H1 (cell line): ENCODE results near the gene ROS1. TPM values are rescaled to one million over a fixed set of nuclear protein-coding genes. Genes with fewer than 3 reads are reported as not detected.
"Not testable (repeated sequence)": the region's sequence is repeated elsewhere in the genome, so short reads cannot be mapped to it uniquely, and the experiment has no call there.

Experiments
- CTCF ChIA-PET: fragments of 300-600 bp; sonication (Branson Sonifier 250); formaldehyde crosslinking; loops from one replicate; lab custom pipeline; 2021; ENCODE audit not compliant: partially characterized antibody; lab: Charles Lee
- POLR2A ChIA-PET: fragments of 300-600 bp; sonication (Branson Sonifier 250); formaldehyde crosslinking; loops from one replicate; lab custom pipeline; 2021; ENCODE audit warnings: inconsistent platforms; ENCODE audit not compliant: partially characterized antibody; lab: Charles Lee
- DNase-seq, 2 experiments: peaks; one replicate each; pipeline versions ENCODE4 v3.0.0 to v3.0.0-alpha.2; 2010 to 2022; ENCODE audit warnings: low spot score in 2 of 2, low read depth in 1 of 2, mixed read lengths in 1 of 2
- FAIRE-seq: peaks from 2 replicates; lab custom pipeline; 2011; peaks lifted over from hg19 to GRCh38; lab: Jason Lieb, UNC
- H2AFZ ChIP-seq: 2 replicates; pipeline ENCODE4 v1.8.1; 2012; ENCODE audit warnings: low read length, inconsistent platforms
- H2AK5ac ChIP-seq: 2 replicates; pipeline ENCODE4 v1.6.1; 2013; ENCODE audit warnings: low read depth, low read length
- H2BK120ac ChIP-seq: replicated peaks from 2 replicates; pipeline ENCODE3; 2013; ENCODE audit warnings: low read depth, low read length, inconsistent platforms
- H2BK12ac ChIP-seq: 2 replicates; pipeline ENCODE4 v1.6.1; 2013; ENCODE audit warnings: low read depth, low read length
- H2BK15ac ChIP-seq: 2 replicates; pipeline ENCODE4 v1.6.1; 2013; ENCODE audit warnings: low read length
- H2BK20ac ChIP-seq: 2 replicates; pipeline ENCODE4 v1.6.1; 2013; ENCODE audit warnings: low read length
- H2BK5ac ChIP-seq: 2 replicates; pipeline ENCODE4 v1.6.1; 2013; ENCODE audit warnings: low read depth, low read length
- H3K14ac ChIP-seq: 2 replicates; pipeline ENCODE4 v1.6.1; 2013; ENCODE audit warnings: inconsistent platforms; ENCODE audit not compliant: insufficient read length
- H3K18ac ChIP-seq: 2 replicates; pipeline ENCODE4 v1.6.1; 2013; ENCODE audit warnings: low read length; ENCODE audit errors: extremely low read depth
- H3K23ac ChIP-seq: 2 replicates; pipeline ENCODE4 v1.6.1; 2013; ENCODE audit warnings: inconsistent platforms; ENCODE audit not compliant: insufficient read length
- H3K23me2 ChIP-seq: 2 replicates; pipeline ENCODE4 v1.6.1; 2013; ENCODE audit warnings: low read depth, low read length
- H3K27ac ChIP-seq: 2 replicates; pipeline ENCODE4 v1.6.1; 2011; ENCODE audit warnings: low read depth, low read length, inconsistent platforms
- H3K27me3 ChIP-seq, 4 experiments: replicated peaks in 1 of 4; 1 replicate in 1 of 4; 2 replicates in 3 of 4; pipeline versions ENCODE4 v1.6.1 to v1.8.1; 2011 to 2013; ENCODE audit warnings: low read length in 3 of 4, mild to moderate bottlenecking in 3 of 4, inconsistent platforms in 2 of 4, mixed read lengths in 2 of 4, moderate library complexity in 1 of 4; ENCODE audit not compliant: control insufficient read depth in 3 of 4, insufficient read depth in 3 of 4; ENCODE audit errors: extremely low read depth in 1 of 4
- H3K36me3 ChIP-seq, 4 experiments: 2 replicates each; pipeline versions ENCODE4 v1.6.1 to v1.8.1; 2011 to 2013; ENCODE audit warnings: mild to moderate bottlenecking in 4 of 4, low read length in 3 of 4, moderate library complexity in 2 of 4, control low read depth in 1 of 4, inconsistent platforms in 1 of 4; ENCODE audit not compliant: insufficient read depth in 4 of 4, control insufficient read depth in 2 of 4
- H3K4ac ChIP-seq: replicated peaks from 2 replicates; pipeline ENCODE3; 2013; ENCODE audit warnings: low read length, low read depth, mixed read lengths, inconsistent platforms; ENCODE audit not compliant: insufficient read length
- H3K4me1 ChIP-seq, 4 experiments: replicated peaks in 1 of 4; 1 replicate in 1 of 4; 2 replicates in 3 of 4; pipeline versions ENCODE4 v1.6.1 to v1.8.1; 2011 to 2013; ENCODE audit warnings: low read length in 3 of 4, inconsistent platforms in 2 of 4, mixed read lengths in 1 of 4; ENCODE audit not compliant: insufficient read depth in 4 of 4, control insufficient read depth in 3 of 4
- H3K4me2 ChIP-seq, 2 experiments: 2 replicates each; pipeline versions ENCODE4 v1.6.1 to v1.8.1; 2011 to 2013; ENCODE audit warnings: low read depth in 2 of 2, low read length in 2 of 2, control low read depth in 1 of 2, inconsistent platforms in 1 of 2, mild to moderate bottlenecking in 1 of 2; ENCODE audit not compliant: insufficient read depth in 1 of 2
- H3K4me3 ChIP-seq, 4 experiments: fragments of 200-600, 300-600 bp in 1 of 4; sonication (generic), shearing (Covaris generic), sonication (Bioruptor Twin) in 1 of 4; 2 replicates each; pipeline versions ENCODE4 v1.5.1 to v1.8.1; 2011 to 2016; ENCODE audit warnings: low read length in 4 of 4, low read depth in 3 of 4, control low read depth in 2 of 4, inconsistent platforms in 2 of 4, mild to moderate bottlenecking in 2 of 4, mixed read lengths in 1 of 4, moderate library complexity in 1 of 4; ENCODE audit not compliant: insufficient read depth in 2 of 4; ENCODE audit errors: extremely low read depth in 1 of 4
- H3K56ac ChIP-seq: replicated peaks from 2 replicates; pipeline ENCODE3; 2013; ENCODE audit warnings: low read depth, mild to moderate bottlenecking, mixed read lengths, low read length, inconsistent platforms; ENCODE audit not compliant: insufficient read length
- H3K79me1 ChIP-seq: 2 replicates; pipeline ENCODE4 v1.6.1; 2013; ENCODE audit warnings: low read depth, low read length, control low read depth
- H3K79me2 ChIP-seq, 2 experiments: 2 replicates each; pipeline versions ENCODE4 v1.6.1 to v1.8.1; 2012 to 2013; ENCODE audit warnings: low read length in 2 of 2, mild to moderate bottlenecking in 2 of 2, inconsistent platforms in 1 of 2; ENCODE audit not compliant: insufficient read depth in 2 of 2, control insufficient read depth in 1 of 2
- H3K9ac ChIP-seq, 4 experiments: replicated peaks in 1 of 4; 1 replicate in 1 of 4; 2 replicates in 3 of 4; pipeline versions ENCODE4 v1.6.1 to v1.8.1; 2011 to 2013; ENCODE audit warnings: low read depth in 3 of 4, low read length in 3 of 4, control low read depth in 2 of 4, mild to moderate bottlenecking in 2 of 4, moderate library complexity in 2 of 4, inconsistent platforms in 1 of 4; ENCODE audit errors: extremely low read depth in 1 of 4
- H3K9me3 ChIP-seq, 2 experiments: 2 replicates each; pipeline versions ENCODE4 v1.6.1 to v1.8.1; 2012 to 2013; ENCODE audit warnings: mild to moderate bottlenecking in 2 of 2, moderate library complexity in 2 of 2, control low read depth in 1 of 2, inconsistent platforms in 1 of 2, low read depth in 1 of 2, low read length in 1 of 2, mixed read lengths in 1 of 2; ENCODE audit not compliant: insufficient read depth in 2 of 2
- H4K20me1 ChIP-seq, 2 experiments: replicated peaks in 1 of 2; 2 replicates each; pipeline versions ENCODE3 to v1.8.1; 2011 to 2013; ENCODE audit warnings: inconsistent platforms in 2 of 2, low read length in 2 of 2, mild to moderate bottlenecking in 1 of 2; ENCODE audit not compliant: insufficient read depth in 2 of 2, control insufficient read depth in 1 of 2
- H4K5ac ChIP-seq: 2 replicates; pipeline ENCODE4 v1.6.1; 2013; ENCODE audit warnings: low read length, low read depth, mixed read lengths, inconsistent platforms; ENCODE audit not compliant: insufficient read length
- H4K8ac ChIP-seq: 2 replicates; pipeline ENCODE4 v1.8.0; 2013; ENCODE audit warnings: mild to moderate bottlenecking, moderate library complexity, low read length, inconsistent platforms; ENCODE audit not compliant: insufficient read depth; ENCODE audit errors: extremely low read depth
- H4K91ac ChIP-seq: replicated peaks from 2 replicates; pipeline ENCODE3; 2013; ENCODE audit warnings: low read length, mixed read lengths, inconsistent platforms; ENCODE audit not compliant: insufficient read length
- BCL11A ChIP-seq, 2 experiments: IDR thresholded peaks; one replicate each; pipeline ENCODE4 v1.6.1; 2011; ENCODE audit warnings: low read depth in 2 of 2, low read length in 2 of 2, mild to moderate bottlenecking in 2 of 2
- CHD1 ChIP-seq: IDR thresholded peaks from 2 replicates; pipeline ENCODE4 v1.6.1; 2012; ENCODE audit warnings: low read depth, low read length, improper control_type of control experiment
- EGR1 ChIP-seq: IDR thresholded peaks from 2 replicates; pipeline ENCODE4 v1.6.1; 2011; ENCODE audit warnings: low read depth, low read length, borderline replicate concordance
- FOSL1 ChIP-seq: IDR thresholded peaks from 2 replicates; pipeline ENCODE4 v1.6.1; 2011; ENCODE audit warnings: mild to moderate bottlenecking, low read depth, low read length, moderate library complexity; ENCODE audit not compliant: insufficient read depth
- GTF2F1 ChIP-seq: IDR thresholded peaks from 2 replicates; pipeline ENCODE4 v1.6.1; 2012; ENCODE audit warnings: low read depth, low read length, improper control_type of control experiment, borderline replicate concordance
- RBBP5 ChIP-seq: IDR thresholded peaks from 2 replicates; pipeline ENCODE4 v1.7.1; 2012; ENCODE audit warnings: low read depth, mild to moderate bottlenecking, inconsistent platforms, low read length, moderate library complexity, borderline replicate concordance
- TEAD4 ChIP-seq: IDR thresholded peaks from 2 replicates; pipeline ENCODE4 v1.6.1; 2012; ENCODE audit warnings: low read depth, low read length, inconsistent platforms, mixed read lengths
- WGBS, 2 experiments: shearing (Covaris generic) in 1 of 2; methylation state at CpG; one replicate each; pipeline versions ENCODE4 v1.1.6 to v1.1.7; 2013 to 2015; ENCODE audit warnings: low lambda C conversion rate in 2 of 2, mixed read lengths in 2 of 2, inconsistent platforms in 1 of 2, low coverage in 1 of 2, missing lambda C conversion rate in 1 of 2; ENCODE audit not compliant: insufficient replicate concordance in 2 of 2, insufficient coverage in 1 of 2, insufficient read length in 1 of 2; ENCODE audit errors: extremely low coverage in 1 of 2, missing lambda C conversion rate in 1 of 2; 5-methylcytosine and 5-hydroxymethylcytosine counted together
- polyA plus RNA-seq, 7 experiments: library from polyadenylated mRNA; depleted of rRNA in 3 of 7; stranded (reverse) in 5 of 7; unstranded in 2 of 7; fragments of >200 nt in 5 of 7; fragments of 200-250 nt in 2 of 7; gene quantifications; 1 replicate in 5 of 7; 2 replicates in 1 of 7; 4 replicates in 1 of 7; pipeline versions ENCODE4 v1.2.1 to v1.2.3, GENCODE V29; 2011 to 2013; ENCODE audit warnings: missing spikeins in 2 of 7, mixed read lengths in 2 of 7
- total RNA-seq: library from RNA; stranded (reverse); fragmentation: NEBNext Ultra II Directional; extraction: Animal tissue kit (Norgen Biotek cat#: 25700); gene quantifications from 2 replicates; pipeline ENCODE4 v1.2.1, GENCODE V29; 2021
- TF ChIP-seq, protein P1 (sequence below): IDR thresholded peaks from 2 replicates; pipeline ENCODE4 v1.6.1; 2012; ENCODE audit warnings: low read length, inconsistent platforms

The ROS1 gene
- total and polyA plus RNA-seq, 2 of the 8 experiments (the other 6 are each of a cell fraction or from before 2014, with no cell fraction given): not detected

DNA sequence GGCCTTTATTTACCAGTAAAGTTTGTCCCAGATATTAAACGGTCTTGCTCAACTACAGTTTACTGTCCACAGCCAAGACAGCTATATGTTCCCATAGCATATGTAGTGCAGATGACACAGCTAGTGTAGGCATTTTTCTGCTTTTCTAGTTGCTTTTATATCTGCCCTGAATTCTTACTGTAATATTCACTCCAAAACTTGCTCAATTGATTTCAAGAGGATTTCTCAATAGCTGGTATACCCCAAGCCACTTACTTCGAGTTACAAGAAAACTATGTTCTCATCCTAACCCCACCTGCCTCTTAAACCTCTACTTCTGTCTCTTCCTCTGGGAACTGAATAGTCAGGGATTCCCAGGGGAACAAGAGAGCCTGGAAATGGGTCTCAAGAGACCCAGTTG, 18.9 kb upstream of the ROS1 start (continued):
- TF ChIP-seq, protein P1, sequence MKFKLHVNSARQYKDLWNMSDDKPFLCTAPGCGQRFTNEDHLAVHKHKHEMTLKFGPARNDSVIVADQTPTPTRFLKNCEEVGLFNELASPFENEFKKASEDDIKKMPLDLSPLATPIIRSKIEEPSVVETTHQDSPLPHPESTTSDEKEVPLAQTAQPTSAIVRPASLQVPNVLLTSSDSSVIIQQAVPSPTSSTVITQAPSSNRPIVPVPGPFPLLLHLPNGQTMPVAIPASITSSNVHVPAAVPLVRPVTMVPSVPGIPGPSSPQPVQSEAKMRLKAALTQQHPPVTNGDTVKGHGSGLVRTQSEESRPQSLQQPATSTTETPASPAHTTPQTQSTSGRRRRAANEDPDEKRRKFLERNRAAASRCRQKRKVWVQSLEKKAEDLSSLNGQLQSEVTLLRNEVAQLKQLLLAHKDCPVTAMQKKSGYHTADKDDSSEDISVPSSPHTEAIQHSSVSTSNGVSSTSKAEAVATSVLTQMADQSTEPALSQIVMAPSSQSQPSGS: no peak
- no peak for TF ChIP-seq FOSL1
- TF ChIP-seq EGR1: no peak
- no peak for TF ChIP-seq GTF2F1
- TF ChIP-seq BCL11A (IDR thresholded peaks at IDR 0.05; ENCODE audit: low read depth in 2 of 2, low read length in 2 of 2): no peak
- no peak for TF ChIP-seq CHD1
- TF ChIP-seq TEAD4: no peak
- TF ChIP-seq RBBP5: no peak
- TF ChIP-seq, all 59 proteins: peak for 0

DNA sequence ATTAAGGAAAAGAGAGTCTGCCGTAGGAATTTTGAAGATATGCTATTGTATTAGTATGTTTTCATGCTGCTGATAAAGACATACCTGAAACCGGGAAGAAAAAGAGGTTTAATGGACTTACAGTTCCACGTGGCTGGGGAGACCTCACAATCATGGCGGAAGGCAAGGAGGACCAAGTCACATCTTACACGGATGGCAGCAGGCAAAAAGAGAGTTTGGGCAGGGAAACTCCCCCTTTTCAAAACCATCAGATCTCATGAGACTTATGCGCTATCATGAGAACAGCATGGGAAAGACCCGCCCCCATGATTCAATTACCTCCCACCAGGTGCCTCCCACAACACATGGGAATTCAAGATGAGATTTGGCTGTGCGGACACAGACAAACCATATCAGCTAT, 16.6 kb upstream of the ROS1 start:
- H2BK15ac ChIP-seq, FAIRE-seq, H3K23ac ChIP-seq, H3K4me2 ChIP-seq, POLR2A ChIA-PET, H4K5ac ChIP-seq, H3K4me1 ChIP-seq, DNase-seq, H3K9me3 ChIP-seq, H3K56ac ChIP-seq, H2BK120ac ChIP-seq, H3K79me1 ChIP-seq, H3K9ac ChIP-seq, H2AFZ ChIP-seq, H4K8ac ChIP-seq, H3K18ac ChIP-seq, H2BK12ac ChIP-seq, H3K14ac ChIP-seq, H2BK5ac ChIP-seq, H3K4me3 ChIP-seq, H3K27ac ChIP-seq, H3K27me3 ChIP-seq, H2AK5ac ChIP-seq, H4K91ac ChIP-seq, H3K23me2 ChIP-seq, H4K20me1 ChIP-seq, H3K4ac ChIP-seq, H3K79me2 ChIP-seq, H2BK20ac ChIP-seq, H3K36me3 ChIP-seq: not testable (repeated sequence)
- CTCF ChIA-PET: interaction anchor here (2.3 kb wide), 1 partner anchor 10 kb away, joined by 8 read pairs; no protein-coding TSS in a partner anchor
- 96% methylated on average over 8 of the region's 8 CpGs; no CpG with 5 or more reads in 1 of the 2 experiments for WGBS, 2 experiments
